ENCODE data around the gene DCP1B.

The DCP1B gene

DNA sequence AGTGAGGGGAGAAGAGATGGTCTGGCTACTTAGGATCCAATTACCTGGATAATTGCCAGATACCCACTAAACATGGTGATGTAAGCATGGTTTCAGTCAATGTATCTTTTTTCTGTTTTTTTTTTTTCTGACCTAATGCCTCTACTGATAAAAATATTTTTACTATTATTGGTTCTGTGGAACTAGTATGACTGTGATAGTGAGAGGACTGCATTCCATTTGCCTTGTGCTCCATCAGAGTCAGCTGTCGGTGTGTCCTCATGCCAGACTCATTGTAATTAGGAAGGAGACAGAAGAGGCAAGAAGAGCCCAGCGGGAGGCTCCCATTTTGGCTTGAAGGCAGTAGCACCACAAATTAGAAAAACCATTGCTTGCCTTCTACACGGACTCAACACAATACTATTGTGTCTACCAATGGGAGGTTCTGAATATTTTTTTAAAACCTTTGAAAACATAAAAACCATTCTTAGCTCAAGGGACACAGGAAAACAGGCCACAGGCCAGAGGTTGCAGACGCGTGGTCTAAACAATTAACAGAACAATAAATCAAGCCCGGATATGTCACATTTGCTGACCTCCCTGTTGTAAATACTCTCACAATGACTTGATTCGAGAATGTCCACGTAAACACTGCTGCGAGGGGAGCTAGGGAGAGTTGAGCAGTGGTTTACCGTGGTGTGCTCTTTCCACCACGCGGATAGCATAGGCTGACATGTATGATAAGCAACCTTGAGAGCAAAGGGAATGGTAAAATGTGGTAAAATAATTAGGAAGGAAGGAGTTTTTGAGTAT is 13.5 kb upstream of the DCP1B start:
- DNase-seq (ENCODE audit: low read depth): no peak

- DNase-seq (ENCODE audit: low read depth): no peak
Observed at GRCh38 chr12:2016862-2017545, 12.7 kb upstream of the DCP1B start.

DNA sequence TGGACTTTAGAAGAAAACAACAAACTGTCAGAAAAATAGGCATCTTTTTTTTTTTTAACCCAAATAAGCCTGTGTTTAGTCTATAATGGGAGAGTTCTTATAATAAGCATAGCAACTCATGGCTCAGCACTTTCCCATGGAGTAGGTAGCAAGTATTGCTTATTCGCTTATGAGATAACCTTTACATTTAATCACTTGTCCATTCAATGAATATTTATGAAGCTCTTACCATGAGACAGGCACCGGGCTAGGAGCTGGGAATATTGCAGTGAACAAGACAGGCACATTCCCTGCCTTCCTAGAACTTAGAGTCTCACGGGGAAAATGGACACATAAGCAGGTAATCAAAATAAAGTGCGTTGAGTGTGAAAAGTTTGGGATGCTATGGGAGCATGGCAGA is 10.0 kb upstream of the DCP1B start:
- DNase-seq (ENCODE audit: low read depth): no peak

GRCh38 chr12:2013527-2014223 is 9.4 kb upstream of the DCP1B start:
- no peak for DNase-seq (ENCODE audit: low read depth)

DNA sequence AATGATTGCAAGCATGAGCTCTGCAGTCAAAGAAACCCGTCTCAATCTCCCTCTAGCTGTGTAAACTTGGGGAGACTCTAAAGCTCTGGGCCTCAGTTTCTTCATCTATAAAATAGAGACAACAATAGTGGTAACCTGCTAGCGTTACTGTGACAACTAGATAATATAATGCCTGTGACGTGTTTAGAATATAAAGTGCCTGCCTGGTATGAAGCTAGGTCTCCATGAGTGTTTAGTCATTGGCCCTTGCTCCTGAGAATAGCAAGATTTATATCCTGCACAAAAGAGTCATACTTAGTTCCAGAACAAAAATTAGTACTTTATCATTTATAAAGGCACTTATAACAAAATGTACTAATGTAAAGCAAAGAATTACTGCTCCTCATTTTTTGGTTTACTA is 8.8 kb upstream of the DCP1B start:
- no peak for DNase-seq (ENCODE audit: low read depth)

DNA sequence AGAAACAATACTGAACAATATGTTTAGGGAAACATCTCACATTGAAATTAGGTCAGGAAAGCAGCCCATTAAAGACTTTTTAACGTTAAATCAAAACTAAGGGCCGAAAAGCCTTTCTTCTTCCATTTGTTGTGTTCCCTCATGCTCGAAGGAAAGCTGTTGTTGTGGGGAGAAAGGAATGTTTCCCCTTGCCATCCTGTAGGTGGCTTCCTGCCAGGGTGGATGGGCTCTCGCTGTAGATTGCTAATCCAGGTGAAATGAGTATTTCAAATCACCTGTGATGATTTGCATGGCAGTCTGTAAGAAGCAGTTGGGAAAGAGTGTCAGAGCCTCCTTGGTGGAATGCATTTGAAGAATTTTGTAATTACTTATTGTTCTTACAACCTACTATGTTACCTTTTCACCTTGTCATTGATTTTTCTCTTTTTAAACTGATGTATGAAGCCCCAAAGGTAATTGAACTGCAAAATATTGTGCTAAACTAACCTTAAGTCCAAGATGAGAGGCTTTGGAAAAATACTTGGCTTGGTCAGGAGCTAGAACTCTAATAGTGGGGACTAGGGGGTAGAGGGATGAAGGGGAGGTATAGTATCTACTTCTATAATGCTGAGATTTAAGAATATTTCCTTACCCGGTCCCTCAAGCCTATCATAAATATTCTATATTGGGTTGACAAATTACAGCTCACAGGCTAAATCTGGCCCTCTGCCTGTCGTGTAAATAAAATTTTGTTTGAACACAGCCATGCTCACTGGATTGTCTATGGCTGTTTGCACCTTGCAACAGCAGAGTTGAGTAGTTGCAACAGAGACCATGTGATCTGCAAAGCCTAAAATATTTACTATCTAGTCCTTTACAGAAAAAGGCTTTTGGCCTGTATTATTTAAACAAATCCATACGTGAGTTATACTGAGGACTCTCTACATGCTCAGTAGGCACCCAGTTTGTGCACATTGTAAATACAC is 7.7 kb upstream of the DCP1B start:
- no peak for DNase-seq (ENCODE audit: low read depth)

DNA sequence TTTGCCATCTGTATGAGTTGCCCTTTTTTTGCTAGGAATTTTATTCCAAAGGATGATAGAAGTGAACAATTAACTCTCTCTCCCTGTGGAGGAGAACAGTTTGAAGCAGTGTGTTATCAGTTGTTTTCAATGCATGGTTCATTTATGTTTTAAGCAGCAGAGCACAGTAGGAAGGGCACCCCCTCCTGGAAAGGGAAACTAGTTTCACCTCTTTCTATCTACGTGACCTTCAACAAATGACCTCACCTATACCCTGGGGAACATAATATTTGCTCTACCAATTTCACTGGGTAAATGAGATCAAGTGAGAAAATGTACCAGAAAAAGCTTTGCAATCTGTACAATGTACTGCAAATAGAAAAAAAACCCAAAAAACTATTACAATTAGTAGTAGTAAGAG is 5.4 kb upstream of the DCP1B start:
- no peak for DNase-seq (ENCODE audit: low read depth)

DNA sequence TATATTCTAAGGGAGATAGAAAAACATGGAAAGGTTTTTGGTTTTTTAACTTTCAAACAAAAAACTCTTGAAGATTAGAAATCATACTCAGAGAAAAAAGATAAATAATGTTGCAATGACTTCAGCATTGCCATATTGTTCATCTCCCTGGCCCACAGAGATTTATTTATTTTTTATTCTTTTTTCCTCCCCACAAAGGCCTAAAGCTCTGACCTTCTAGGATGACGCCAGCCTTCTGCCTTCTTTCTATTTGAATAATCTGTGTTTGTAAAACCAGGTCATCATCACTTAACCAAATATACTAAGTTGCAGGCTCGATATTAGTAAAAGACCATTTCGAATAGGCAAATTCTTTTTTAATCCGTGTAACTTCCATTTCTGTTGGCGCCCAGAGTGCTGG is 4.4 kb upstream of the DCP1B start:
- no peak for DNase-seq (ENCODE audit: low read depth)

- DNase-seq (ENCODE audit: low read depth): no peak
Observed at GRCh38 chr12:2003676-2004112, 563 bp downstream of the DCP1B start.

GRCh38 chr12:1995205-1995896 is 8.9 kb downstream of the DCP1B start:
- no peak for DNase-seq (ENCODE audit: low read depth)

DNA sequence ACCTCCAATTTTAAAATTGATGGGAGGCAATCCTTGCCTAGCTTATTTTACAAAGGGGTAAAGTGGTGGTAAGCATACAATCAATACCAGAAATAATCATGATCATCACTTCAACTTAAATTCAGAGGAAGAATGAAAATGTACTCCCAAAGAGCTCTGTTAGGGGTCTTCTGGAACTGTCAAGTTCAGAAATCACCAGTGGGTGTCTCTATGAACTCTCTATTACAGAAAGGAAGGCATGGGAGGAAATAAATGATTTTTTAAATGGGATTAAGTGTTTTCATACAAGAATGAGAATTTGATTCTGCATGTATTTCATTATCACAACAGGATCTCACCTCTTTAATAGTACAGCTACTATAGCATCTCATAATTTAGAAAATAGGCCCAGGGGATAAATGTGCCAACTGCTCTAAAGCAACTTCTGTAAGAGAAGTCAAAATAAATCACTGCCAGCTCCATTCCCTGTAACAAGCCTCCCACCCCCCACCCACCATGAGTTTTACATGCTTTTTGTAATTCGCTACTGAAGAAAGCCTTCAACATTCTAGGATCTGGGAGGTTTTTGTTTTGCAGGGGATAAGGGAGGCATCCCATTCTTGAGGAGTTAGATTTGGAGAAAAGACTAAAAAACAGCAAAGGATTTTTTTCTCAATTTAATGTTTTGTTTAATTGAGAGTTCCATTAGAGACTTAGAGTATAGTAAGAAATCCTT is 9.7 kb downstream of the DCP1B start:
- DNase-seq (ENCODE audit: low read depth): no peak

DNA sequence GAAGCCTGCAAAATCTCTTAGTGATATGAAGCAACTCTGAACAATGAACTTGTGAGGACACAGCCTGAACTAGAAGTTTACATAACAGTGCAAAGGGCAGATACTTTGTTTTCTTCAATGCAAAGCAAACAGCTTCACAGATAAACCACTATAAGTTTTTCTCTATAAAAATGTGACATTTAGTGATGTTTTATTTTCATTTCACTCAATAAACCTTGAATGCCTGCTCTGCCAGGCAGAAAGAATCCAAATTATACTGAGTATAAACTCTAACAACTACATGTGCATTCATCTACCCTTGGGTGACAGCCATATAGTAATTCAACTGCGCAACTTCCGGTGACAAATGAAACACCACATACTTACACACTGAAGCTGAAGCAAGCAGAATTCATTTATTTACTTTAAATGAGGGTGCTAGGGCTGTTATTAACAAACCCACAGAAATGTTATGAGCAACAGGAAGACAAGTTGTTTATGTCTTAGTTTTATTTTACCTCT is 10.3 kb downstream of the DCP1B start:
- DNase-seq (ENCODE audit: low read depth): peak; percentile 13

GRCh38 chr12:1993341-1993740 is 10.9 kb downstream of the DCP1B start:
- DNase-seq (ENCODE audit: low read depth): no peak

- no peak for DNase-seq (ENCODE audit: low read depth)
Observed at GRCh38 chr12:1992732-1993131, 11.5 kb downstream of the DCP1B start.

DNA sequence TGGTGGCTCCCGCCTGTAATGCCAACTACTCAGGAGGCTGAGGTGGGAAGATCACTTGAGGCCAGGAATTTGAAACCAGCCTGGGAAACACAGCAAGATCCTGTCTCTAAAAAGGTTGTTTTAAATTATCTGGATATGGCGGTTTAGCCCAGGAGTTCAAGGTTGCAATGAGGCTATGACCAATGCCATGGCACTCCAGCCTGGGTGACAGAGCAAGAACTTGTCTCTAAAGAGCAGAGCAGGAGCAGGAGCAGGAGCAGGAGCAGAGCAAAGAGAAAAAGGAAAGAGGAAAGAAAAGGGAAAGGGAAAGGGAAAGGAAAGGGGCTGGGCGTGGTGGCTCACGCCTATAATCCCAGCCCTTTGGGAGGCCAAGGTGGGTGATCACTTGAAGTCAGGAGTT is 15.1 kb downstream of the DCP1B start:
- DNase-seq (ENCODE audit: low read depth): no peak

DNA sequence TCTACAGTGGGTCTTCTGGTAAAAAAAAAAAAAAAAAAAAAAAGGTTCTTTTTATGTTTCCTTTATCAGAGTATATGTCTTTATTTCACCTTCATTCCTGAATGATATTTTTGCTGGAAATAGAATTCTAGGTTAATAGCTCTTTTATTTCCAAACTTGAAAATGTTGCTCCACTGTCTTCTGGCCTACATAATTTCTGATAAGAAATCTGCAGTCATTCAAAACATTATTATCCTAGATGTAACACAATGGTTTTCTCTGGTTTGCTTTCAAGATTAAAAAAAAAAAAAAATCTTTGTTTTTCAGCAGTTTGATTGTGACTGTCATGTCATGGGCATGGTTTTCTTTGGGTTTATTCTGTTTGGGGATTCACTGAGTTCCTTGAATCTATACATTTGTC is 19.5 kb downstream of the DCP1B start:
- DNase-seq (ENCODE audit: low read depth): no peak

- DNase-seq (ENCODE audit: low read depth): no peak
Observed at GRCh38 chr12:1980282-1980681, 24.0 kb downstream of the DCP1B start.

- no peak for DNase-seq (ENCODE audit: low read depth)
Observed at GRCh38 chr12:1978078-1978862, 26.0 kb downstream of the DCP1B start.

GRCh38 chr12:1977588-1977987 is 26.7 kb downstream of the DCP1B start:
- DNase-seq (ENCODE audit: low read depth): no peak

DNA sequence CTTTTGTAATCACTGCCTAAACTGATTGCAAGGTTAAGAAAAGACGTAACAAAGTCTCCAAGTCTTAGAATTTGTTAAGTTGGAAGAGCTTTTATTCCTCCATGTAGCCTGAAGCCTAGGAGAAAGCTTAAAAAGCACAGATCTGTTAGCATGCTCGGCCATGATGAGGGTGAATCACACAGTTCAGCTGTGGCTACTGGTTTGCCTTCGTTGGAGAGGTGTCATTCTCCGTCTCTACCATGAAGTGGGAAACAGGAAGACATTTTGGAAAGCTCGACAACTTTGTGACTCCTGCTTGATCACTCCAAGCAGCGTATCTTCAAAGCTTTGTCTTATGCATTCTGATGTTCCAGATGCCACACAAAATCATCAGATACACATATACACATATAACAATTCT is 27.1 kb downstream of the DCP1B start:
- DNase-seq (ENCODE audit: low read depth): no peak
